ENCODE results near the gene RPS25.
"Not testable (repeated sequence)": the region's sequence is repeated elsewhere in the genome, so short reads cannot be mapped to it uniquely, and the experiment has no call there.

RPS25 gene

DNA sequence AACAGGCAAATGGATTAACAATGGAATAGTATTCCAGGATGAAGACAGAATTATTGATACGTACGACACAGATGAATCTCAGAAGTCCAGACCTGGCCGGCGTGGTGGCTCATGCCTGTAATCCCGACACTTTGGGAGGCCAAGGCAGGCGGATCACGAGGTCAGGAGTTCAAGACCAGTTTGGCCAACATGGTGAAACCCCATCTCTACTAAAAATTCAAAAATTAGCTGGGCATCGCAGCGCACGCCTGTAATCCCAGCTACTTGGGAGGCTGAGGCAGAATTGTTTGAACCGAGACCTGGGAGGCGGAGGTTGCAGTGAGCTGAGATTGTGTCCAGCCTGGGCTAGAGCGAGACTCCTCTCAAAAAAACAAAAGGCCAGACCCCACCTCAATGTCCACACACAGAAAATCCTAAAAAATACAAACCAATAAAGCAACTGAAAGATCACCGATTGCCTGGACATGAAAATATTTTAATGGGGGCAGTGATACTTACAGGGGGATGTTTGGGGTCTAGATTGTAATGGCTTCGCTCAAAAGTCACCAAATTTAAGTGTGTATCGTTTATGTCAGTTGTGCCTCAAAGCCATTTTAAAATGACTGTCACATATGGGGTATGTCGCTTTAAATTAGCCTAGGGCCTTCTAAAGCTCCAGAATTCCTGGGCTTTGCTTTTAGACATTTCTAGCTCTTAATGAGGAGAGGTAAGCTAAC, 3.8 kb downstream of the RPS25 start:
- no peak for DNase-seq

DNA sequence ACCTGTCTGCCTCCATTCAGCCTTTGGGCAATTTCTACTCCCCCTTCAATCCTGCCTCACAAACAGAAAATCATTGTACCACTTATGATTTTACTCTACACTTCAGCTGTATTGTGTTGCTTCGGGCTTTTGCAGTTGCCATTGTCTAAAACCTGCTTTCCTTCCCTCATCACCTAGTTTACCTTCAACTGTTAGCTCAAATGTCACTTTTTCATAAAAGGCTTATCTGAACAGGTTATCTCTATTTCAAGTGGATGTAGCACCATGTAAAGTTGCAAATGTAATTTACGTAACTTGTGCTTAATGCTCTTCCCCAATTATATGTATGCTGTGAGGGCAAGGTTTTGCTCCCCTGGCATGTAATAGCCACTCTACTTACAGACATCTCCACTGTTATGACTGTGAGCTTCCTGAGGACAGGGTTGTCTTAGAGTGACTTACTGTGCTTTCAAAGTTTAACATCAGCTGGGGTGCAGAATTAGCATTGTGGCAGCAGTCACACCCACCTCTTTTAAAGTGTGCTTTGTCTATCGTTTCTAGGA, 5.4 kb downstream of the RPS25 start:
- no peak for DNase-seq

DNA sequence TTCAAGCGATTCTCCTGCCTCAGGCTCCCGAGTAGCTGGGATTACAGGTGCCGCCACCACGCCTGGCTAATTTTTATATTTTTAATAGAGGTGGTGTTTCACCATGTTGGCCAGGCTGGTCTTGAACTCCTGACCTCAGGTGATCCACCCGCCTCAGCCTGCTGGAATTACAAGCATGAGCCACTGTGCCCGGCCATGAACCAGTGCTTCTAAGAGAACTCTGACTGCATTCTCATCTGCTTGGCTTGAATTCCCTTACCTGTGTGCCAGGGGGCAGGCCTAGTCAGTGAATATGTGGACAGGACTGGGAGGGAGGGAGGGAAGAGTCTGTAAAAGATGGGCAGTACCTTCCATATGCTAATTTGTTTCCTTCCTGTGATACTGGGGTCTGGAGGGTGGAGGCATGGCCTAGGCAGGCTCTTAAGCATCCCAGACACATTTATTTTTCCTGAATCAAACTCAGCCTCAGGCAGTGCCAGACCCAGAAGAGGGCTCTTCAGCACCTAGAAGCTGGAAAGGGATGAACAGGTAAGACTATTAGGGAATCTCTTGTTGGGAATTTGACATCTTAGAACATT, 6.6 kb downstream of the RPS25 start:
- no peak for DNase-seq

DNA sequence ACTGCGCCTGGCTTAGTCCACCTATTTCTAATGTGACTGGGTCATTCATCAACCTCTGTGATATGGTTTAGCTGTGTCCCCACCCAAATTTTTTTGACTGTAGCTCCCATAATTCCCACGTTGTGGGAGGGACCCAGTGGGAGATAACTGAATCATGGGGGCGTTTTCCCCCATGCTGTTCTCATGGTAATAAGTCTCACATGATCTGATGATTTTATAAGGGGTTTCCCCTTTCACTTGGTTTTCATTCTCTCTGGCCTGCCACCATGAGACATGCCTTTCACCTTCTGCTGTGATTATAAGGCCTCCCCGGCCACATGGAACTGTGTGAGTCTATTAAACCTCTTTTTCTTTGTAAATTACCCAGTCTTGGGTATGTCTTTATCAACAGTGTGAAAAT, 11.5 kb downstream of the RPS25 start:
- no peak for DNase-seq

DNA sequence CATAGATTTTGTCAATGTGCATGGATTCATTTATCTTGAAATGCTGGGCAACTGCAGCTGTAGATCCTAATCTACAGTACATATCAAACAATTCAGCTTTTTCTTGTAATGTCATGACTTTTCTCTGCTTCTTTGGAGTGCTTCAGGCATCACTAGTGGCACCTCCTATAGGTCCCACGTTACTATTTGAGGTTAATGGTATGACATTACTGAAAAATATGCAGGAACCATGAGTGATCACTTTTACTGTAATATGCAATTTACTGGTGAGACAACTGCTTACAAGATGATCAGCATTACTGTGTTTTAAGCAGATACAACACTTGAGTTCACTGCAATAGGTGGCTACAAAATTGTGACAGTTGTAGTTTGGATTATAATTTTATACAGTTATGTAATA, 17.2 kb downstream of the RPS25 start:
- no peak for DNase-seq

DNA sequence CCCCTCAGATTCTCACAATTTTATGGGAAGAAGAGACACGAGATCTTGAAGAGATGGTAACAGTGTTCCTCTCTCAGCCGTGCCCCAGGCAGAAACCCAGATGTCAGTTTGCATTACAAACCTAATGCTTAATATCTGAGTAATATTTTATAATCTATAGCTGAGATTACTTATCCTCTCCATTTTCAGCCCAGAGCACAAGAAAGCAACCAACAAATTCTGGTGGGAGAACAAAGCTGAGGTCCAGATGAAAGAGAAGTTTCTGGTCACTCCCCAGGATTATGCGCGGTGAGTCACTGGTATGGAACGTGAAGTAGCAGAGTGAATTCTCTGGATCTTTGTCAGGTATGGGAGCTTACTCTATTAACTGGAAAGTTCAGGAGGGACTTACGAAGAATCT, 19.3 kb downstream of the RPS25 start:
- DNase-seq: no peak

DNA sequence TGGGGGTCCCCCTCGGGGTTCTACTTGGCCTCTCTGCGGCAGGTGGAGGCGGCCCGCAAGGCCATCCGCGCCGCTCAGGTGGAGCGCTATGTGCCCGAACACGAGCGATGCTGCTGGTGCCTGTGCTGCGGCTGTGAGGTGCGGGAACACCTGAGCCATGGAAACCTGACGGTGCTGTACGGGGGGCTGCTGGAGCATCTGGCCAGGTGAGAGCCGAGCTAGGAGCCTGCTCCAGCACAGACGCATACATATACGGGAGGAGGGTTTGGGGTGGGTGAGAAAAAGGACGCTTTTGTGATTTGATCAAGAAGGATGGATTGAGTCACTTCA, 19.8 kb downstream of the RPS25 start:
- no peak for DNase-seq

DNA sequence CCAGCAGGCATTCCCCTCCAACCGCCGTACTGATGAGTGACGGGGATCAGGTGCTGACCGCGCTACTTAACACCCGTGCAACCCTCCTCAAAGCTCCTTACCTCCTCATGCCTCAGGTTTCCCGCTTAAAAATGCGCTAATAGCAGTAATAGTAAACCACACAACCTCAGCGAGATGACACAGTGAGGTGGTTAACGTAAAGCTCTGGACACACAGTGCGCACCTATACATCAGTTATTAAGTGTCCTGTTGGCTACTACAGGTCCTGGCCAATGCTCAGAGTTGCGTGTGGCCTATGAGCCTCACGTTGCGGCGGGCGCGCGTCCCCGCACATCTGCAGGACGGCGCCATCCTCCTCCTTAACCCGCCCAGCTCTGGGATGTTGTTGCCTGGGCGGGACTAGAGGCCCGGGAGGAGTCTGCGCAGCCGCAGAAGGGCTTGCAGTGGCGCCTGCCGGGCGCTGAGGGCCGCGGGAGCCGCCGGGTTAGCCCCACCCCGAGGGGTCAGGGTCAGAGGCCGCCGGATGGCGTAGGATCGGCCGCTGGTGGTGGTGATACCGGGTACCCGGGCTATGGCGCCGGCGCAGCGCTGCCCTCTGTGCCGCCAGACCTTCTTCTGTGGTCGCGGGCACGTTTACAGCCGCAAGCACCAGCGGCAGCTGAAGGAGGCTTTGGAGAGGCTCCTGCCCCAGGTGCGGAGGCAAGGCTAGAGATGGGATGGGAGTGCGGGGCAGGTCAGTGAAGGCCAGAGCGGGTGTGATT, 20.3 kb downstream of the RPS25 start, which contains the start of gene CENATAC:
Gene CENATAC (plus strand): TSS at position 512 of the 761 bp plus-strand sequence. CDS start 60 bp downstream, at position 572.
- DNase-seq: peak; percentile 98

DNA sequence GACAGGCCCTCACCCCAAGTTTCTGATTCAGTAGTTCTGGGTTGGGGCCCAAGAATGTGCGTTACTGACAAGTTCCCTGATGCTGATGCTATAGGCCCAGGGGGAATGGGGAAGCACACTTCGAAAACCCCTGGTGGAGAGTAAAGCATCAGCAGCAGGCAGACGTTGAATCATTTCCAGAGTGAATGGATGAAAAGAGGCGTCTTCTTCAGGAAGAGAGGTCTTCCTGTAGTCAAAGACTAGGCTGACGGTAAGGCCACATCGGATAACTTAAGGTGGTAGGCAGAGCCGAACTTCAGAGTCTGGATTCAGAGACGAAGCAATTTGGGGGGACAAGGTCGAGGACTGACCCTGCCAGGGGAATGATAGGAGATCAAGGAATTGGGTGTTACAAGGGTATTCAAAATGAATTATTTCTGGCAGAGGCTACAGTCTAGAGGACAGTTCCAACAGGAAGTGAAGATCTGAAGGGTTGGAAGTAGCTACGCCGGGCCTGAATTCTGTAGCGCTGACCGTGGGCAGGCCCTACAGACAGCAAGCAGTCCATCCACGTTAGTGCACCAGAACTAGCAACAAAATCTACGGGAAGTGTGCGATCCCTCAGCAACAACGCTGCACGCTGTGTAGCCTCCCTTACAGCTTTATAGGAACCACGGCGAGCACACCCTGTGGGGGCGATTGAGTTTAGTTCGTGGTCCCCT, 21.1 kb downstream of the RPS25 start:
- DNase-seq: peak; percentile 78

DNA sequence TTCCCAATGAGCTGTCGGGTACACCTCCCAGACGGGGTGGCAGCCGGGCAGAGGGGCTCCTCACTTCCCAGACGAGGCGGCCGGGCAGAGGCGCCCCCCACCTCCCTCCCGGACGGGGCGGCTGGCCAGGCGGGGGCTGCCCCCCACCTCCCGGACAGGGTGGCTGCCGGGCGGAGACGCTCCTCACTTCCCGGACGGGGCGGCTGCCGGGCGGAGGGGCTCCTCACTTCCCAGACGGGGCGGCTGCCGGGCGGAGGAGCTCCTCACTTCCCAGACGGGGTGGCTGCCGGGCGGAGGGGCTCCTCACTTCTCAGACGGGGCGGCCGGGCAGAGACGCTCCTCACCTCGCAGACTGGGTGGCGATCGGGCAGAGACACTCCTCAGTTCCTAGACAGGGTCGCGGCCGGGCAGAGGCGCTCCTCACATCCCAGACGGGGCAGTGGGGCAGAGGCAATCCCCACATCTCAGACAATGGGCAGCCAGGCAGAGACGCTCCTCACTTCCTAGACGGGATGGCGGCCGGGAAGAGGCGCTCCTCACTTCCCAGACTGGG, 26.6 kb downstream of the RPS25 start:
- not testable (repeated sequence) for DNase-seq

DNA sequence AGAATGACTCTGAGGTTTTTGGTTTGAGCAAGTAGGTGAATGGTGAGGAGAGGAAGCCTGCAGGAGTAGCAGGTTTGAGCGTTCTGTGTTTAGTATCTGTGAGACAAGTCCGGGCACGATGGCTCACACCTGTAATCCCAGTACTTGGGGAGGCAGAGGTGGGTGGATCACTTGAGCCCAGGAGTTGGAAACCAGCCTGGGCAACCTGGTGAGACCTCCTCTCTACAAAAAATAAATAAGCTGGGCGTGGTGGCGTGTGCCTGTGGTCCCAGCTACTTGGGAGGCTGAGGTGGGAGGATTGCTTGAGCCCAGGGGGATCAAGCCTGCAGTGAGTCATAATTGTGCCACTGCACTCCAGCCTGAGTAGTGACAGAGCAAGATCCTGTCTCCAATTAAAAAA, 29.9 kb downstream of the RPS25 start:
- DNase-seq: no peak

DNA sequence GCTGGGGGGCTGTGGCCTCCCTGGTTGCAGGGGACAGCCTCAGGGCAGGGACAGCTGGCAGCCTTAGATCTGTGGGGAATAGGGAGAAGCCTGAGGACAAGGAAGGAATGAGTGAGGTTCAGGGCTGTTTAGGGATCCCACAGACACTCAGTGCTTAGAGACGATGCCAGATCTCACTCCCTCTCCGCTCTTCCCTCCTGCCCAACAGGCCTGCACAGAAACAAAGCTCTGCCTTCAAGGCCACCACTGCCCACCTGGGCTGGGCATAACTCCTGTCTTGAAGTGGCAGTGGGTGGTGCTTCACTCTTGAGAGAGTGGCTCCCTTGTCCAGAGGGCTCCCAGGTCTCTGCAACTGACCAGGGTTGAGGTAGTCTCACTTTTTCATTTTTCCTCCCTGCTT, 33.3 kb downstream of the RPS25 start:
- no peak for DNase-seq

DNA sequence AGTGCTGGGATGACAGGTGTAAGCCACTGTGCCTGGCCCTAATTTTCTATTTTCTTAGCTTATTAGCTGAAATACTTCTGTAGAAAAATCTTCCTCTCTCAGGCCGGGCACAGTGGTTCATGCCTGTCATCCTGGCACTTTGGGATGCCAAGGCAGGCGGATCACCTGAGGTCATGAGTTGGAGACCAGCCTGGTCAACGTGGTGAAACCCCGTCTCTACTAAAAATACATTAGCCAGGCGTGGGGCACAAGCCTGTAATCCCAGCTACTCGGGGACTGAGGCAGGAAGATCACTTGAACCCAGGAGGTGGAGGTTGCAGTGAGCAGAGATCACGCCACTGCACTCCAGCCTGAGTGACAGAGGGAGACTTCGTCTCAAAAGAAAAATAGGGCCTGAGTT, 33.8 kb downstream of the RPS25 start:
- not testable (repeated sequence) for DNase-seq

DNA sequence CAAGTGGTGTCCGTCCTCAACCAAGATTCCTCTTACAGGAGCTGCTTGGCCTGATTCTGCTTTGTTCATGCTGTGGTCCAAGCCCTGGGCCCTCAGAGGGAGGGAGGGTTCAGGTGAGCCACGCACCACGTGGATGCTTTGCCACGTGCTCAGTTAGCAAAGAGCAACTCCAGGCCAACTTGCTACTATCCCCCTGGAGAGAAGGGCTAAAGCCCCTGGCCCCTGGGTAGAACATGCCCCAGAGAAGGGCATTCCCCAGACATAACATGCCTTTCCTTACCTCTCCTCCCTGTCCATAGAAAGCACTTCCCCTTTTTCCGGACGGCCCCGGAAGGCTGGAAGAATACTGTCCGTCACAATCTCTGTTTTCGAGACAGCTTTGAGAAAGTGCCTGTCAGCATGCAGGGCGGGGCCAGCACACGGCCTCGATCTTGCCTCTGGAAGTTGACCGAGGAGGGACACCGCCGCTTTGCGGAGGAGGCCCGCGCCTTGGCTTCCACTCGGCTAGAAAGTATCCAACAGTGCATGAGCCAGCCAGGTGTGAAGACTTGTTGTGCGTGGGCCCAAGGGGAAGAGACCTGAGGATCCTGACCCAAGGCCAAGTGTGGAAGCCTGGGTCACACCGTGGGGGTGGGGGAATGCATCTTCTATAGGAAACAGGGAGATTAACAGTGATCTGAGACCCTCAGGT, 37.8 kb downstream of the RPS25 start:
- DNase-seq: no peak

DNA sequence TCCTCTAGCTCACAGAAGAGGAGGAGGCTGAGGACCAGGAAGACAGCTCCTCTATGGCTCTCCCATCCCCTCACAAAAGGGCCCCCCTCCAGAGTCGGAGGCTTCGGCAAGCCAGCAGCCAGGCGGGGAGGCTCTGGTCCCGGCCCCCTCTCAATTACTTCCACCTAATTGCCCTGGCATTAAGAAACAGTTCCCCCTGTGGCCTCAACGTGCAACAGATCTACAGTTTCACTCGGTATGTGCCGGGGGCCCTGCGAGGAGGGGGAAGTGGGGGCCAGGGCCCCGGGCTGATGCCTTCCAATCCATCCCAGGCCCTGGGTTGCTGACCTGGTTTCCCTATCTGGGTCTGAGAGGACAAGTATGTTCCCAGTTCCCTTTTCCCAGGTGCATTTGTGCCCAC, 38.7 kb downstream of the RPS25 start:
- no peak for DNase-seq

DNA sequence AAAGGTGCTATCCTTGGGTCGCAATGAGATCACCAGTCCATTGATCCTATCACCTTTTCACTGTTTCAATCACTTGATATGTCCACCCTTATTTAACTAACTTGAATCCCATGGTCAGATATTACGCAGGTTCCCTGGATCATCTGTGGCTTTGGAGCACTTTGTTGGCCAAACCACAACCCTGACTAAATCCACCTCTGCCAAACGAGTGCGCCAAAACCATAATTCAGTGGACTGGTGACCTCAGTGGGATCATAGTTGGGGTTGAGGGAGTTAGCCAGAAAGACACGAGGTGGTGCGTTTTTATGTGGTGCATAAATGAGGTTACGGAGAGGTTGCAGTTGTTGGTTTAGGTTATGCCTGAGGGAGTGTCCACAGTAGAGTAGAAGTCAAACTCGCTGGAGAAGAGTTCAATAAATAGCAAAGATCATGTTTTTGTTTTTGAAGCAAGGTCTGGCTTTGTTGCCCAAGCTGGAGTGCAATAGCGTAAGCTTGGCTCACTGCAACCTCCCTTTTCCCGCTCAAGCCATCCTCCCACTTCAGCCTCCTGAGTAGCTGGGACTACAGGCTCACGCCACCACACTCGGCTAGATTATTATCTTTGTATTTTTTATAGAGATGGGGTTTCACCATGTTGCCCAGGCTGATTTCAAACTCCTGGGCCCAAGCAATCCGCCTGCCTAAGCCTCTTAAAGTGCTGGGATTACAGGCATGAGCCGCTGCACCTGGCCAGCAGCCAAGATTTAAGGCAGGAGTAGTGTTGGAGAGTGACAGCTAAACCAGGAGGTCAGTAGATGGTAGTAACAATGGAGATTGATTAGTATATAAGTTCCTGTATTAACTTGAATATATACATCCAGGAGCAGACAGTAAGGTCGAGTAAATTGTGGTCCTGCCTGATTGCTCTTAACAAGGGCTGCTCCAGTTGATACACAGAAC, 42.1 kb downstream of the RPS25 start:
- no peak for DNase-seq

DNA sequence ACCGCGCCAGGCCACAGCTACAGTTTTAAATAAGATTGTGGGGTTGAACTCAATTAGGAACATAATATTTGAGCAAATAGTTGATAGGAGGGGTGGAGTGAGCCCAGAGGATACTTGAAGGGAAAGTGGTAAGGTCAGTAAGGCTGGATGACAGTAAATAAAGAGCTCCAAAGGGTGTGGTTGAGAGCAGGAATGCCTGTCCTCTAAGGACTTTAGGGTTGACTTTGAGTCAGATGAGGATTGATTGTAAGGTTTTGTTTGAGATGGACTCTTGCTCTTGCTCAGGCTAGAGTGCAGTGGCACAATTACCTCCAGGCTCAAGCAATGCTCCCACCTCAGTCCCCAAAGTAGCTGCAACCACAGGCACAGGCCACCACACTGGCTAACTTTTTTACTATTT, 44.2 kb downstream of the RPS25 start:
- DNase-seq: no peak

DNA sequence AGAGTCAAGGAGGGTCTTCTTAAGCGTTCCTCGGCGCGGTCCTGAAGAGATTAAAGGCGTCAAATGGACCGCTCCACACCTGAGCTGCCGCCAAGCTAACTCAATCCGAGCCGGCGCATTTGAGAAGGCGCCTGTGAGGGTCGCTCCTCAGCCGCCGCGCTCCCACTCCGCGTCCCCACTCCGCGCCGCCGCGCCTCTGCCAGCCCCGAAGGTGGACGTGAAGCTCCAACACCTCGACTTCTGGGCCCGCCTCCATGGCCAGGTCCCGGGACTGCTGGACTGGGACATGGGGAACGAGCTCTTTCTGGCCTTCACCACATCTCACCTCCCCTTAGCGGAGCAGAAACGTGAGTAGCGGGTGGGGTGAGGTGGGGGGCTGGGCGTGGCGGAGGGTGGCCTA, 46.5 kb downstream of the RPS25 start, which contains the start of gene FOXR1:
Gene FOXR1 (plus strand): TSS at position 116 of the 400 bp plus-strand sequence. CDS start 171 bp downstream, at position 287.
- DNase-seq: no peak

DNA sequence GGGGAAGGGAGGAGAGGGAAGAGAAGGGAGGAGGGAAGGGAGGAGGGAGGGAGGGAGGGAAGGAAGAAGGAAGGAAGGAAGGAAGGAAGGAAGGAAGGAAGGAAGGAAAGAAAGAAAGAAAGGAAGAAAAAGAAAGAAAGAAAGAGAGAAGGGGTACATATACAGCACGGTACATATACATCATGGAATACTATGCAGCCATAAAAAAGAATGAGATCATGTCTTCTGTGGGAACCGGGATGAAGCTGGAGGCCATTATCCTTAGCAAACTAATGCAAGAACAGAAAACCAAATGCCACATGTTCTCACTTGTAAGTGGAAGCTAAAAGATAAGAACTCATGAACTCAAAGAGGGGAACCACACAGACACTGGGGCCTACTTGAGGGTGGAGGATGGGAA, 48.6 kb downstream of the RPS25 start:
- not testable (repeated sequence) for DNase-seq

Data from activated CD4-positive, alpha-beta T cell treated with anti-CD3 and anti-CD28 coated beads, Interleukin-10, Interleukin-2, amounts not matched to agents 100 ng/mL and 50 ng/mL, durations not matched to agents 16 hours and 8 hours (primary cell).